CD4-positive, alpha-beta T cell treated with Interleukin-10 for 1 hour (primary cell): ENCODE measurements around the gene SCLY.
"Not testable (repeated sequence)": the region's sequence is repeated elsewhere in the genome, so short reads cannot be mapped to it uniquely, and the experiment has no call there.

Experiments
- DNase-seq: peaks from one replicate; pipeline ENCODE4 v3.0.0-alpha.2; 2020

The SCLY gene

DNA sequence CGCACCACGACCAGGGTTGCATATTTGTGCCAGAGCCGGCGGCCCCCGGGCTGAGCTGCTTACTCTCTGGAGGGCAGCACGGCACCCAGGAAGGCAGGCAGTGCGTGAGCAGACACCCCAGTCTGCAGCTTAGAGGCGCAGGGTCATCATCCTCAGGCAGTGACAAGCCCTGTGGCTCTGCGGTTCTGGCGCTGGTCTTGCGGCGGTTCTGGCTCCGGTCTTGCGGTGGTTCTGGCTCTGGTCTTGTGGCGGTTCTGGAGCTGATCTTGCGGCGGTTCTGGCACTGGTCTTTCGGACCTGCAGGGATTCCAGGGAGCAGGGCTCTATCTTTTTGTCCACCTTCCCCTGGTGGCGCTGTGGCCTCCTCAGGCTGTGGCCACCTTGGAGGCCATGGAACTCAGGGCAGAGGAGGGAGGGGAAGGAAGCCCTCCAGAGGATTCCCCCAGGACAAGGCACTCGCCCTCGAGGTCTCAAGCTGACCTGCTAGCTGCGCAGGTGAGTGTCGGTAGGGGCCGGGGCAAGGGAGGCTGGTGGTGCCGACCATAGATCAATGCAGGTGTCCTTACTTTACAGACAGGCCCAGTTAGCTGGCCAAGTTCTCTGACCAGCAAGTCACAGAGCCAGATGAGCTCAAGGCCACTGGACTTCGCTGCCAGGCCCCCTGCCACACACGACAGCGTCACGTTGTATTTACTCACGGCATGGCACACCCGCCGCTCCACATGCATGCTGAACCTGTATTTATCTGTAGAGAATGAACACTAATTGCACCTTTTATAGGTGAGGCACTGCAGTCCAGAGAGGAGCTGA lies 54.3 kb downstream of the SCLY start:
- no peak for DNase-seq

DNA sequence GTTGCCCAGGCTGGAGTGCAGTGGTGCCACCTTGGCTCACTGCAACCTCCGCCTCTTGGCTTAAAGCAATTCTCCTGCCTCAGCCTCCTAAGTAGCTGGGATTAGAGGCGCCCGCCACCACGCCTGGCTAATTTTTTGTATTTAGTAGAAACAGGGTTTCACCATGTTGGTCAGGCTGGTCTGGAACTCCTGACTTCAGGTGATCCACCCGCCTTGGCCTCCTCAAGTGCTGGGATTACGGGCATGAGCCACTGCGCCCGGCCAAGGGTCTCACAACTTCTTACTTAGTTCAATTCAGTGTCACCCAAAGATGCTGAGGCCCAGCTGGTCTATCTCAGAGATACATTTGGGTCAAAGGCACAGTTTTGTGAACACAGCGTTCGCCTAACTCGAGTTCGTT lies 54.9 kb downstream of the SCLY start:
- not testable (repeated sequence) for DNase-seq

DNA sequence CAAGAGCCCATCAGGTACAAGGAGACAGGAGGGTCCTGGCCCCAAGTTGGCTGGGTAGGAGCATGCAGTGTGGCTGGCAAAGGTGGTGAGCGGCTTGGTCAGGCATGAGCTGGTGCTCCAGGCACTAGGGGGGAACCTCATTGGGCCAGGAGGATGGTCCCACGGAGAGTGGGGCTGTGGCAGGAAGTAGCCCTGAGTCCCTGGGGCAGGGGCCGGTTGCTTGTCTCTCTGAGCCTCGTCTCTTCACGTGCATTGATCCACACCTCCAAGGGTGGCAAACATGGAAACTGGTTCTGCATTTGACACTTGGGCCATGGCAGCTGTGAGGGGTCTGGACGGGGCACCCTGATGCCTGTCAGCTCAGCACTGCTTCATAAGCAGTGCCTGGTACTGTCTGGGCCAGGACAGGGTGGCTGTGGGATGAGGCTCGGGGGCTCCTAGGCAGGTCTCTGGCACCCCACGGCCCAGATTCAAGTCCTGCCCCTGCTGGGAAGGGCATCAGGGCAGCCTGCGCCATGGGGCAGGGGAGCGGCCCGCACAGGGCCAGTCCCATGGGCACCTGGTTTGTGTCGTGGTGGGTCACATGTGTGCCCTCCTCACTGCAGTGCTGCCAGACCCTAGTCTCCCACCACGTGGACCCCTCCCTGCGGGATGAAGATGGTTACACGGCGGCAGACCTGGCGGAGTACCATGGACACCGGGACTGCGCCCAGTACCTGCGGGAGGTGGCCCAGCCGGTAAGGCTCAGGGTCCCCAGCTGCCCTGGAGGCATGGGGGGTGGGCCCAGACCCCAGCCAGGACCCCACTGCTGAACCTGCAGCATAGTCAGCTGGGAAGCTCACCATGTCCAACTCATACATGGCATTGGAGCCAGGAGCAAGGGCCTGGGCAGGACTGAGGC lies 55.7 kb downstream of the SCLY start:
- no peak for DNase-seq

DNA sequence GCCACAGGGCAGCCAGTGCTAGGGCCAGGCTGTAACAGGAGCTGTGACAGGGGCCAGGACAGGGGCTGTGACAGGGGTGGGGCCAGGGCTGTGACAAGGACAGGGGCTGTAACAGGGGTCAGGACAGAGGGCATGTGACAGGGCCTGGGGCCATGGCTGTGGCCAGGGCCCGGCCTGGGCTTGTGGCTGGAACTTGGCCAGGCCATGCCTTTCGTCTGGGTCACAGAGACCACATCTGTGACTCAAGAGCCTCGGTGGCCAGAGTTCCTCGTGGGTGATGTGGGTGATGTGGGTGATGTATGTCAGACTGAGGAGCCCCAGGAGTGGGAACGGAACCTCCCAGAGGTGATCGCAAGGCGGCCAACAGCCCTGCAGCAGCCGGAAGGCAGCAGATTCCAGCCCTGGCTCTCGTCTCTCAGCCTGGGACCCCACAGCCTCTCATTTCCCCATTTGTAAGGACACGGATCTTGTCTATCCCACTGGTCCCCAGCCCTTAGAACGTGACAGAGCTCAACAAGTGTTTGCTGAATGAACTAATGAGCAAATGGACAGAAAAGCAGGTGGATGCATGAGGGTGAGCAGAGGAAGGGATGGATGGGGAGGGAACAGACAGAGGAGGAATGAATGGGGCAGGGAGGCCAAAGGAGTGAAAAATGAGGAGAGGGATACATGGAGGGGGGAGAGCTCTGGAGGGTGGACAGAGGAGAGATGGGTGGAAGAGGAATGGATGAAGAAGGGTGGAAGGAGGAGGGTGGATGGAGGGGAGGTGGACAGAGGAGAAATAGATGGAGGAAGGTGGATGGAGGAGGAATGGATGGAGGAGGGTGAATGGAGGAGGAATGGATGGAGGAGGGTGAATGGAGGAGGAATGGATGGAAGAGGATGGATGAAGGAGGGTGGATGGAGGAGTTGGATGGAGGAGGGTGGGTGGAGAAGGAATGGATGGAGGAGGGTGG lies 56.7 kb downstream of the SCLY start:
- no peak for DNase-seq

DNA sequence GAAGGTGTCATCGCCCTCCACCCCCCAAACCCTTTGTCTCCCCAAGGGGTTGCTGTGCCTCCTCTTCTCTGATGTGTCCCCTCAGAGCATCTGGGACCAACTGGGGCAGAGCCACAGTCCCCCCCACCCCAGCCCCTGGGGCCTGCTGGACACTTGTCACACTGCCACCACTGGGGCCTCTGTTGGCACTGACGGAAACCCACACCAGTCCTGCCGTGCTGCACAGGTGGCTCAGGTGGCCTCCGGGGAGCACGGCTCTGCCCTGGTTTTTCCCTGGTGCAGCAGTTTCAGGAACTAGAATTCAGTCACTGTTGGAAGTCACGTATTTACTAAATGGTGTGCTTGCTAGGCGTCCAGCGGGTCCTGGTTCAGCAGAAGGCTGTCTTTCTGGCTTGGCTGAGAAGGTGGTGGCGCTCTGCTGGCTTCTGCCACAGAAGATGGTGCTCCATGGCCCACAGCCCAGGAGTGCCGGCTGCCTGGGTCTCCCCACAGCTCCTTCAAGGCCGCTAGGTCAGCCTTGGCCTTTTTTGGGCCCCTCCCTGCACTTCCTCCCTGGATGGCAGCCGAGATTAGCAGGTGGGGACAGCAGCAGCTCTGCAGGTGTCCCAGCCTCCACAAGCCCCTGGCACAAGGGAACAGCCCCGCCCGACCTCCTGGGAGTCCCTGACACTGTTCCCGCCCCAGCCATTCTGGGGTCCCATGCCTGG lies 59.1 kb downstream of the SCLY start:
- DNase-seq = no peak

DNA sequence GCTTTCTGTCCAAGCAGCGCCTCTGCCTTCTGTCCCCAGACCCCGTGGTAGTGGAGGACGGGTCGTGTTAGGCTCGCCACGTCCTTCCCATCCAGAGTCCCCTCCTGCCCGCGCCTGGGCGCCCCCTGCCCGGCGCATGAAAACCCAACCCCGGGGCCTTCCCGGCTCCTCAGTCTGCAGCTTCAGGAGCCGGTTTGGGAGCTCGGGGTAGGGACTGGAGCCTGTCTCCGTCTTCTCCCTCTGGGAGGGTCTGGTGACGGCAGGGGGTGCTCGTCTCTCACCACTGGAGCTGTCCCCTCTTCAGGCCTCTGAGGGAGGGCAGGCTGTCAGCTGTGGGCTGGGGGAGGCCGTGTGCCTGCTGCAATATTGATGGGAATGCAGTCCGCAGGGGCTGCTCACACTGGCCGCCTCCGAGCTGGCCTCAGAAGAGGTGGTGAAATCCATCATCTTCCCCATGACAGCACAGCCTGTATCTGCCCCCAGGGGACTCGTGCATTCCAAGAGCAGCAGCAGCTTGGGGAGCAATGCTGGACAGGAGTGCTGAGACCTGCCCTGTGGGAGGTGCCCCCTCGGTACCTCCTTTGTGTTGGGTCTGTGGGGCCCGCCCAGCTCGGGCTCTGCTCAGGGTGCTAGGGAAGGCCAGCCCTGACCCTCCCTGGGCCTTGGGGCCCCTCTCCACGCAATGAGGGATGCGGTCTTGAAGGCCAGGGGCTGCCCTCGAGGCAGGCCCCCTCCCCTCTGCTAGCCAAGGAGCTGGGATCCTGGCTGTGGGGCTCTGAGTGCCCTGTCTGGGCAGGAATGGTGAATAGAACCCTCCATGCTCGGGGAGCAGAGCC lies 59.9 kb downstream of the SCLY start:
- DNase-seq = no peak

DNA sequence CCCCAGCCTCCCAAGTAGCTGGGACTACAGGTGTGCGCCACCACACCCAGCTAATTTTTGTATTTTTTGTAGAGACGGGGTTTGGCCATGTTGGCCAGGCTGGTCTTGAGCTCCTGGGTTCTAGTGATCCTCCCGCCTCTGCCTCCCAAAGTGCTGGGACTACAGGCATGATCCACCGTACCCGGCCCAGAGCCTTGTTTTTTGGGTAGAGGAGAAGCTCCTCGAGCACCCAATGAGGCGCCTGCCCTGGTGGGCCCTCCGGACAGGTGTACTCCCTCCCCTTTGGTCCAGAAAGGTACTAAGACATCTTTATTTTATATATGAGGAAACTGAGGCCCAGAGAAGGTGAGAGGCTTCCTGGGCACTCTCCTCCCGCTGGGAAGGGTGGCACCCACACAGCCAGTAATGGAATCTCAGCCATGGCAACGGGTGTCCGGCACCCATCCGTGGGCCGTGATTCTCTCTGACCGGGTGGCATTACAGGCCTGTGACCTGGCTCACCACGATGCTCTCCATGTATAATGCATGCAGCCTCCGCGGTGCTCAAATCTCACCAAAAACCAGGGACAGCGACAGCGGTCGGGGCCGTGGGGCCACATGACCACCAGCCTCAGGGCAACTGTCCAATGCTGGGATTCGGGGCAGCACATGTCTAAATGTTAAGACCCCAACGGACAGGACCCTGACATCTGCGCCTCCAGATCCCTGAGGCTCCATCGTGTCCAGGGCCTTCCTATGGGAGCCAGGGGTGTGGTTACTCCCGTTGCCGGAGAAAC lies 60.9 kb downstream of the SCLY start:
- no peak for DNase-seq

DNA sequence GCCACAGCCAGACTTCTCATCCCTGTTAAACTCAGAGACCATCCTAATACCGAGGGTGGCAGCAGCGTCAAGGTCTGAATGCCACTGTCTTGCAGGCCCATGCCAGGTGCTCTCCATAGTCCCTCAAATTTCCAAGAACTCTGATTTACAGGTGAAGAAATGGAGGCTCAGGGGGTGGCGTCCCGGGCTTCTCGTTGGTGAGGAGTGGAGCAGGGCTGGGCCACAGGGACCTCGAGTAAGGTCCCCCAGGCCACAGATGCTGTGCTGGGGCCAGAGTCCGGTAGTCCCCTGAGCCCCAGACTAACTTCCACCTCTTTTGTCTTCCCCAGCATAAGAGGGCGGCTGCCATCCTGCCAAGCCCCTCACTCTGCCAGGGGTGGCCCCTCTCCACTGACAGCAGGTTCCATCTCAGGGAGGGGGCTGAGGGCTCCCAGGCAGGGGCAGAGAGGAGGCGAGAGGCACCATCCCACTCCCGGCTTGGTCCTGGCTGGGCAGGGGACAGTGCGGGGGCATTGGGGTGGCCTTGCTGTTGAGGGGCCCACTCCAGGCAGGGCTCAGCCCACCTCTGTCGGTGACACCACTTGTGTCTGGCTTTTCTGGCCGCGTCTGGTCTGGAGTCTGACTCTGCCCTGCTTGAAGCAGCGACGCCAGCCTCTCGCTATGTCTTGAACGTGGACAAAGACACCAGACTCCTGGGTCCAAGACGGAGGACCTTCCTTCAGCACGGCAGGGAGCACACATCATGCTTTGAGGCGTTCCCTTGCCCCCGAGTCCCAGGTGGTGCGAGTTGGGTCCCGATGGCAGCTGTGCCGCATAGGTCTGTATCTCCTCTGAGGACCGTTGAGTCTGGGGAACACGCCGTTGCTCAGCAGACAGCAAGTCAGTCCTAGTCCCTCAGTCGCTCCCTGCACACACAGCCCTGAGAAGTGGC lies 61.8 kb downstream of the SCLY start:
- DNase-seq = no peak

DNA sequence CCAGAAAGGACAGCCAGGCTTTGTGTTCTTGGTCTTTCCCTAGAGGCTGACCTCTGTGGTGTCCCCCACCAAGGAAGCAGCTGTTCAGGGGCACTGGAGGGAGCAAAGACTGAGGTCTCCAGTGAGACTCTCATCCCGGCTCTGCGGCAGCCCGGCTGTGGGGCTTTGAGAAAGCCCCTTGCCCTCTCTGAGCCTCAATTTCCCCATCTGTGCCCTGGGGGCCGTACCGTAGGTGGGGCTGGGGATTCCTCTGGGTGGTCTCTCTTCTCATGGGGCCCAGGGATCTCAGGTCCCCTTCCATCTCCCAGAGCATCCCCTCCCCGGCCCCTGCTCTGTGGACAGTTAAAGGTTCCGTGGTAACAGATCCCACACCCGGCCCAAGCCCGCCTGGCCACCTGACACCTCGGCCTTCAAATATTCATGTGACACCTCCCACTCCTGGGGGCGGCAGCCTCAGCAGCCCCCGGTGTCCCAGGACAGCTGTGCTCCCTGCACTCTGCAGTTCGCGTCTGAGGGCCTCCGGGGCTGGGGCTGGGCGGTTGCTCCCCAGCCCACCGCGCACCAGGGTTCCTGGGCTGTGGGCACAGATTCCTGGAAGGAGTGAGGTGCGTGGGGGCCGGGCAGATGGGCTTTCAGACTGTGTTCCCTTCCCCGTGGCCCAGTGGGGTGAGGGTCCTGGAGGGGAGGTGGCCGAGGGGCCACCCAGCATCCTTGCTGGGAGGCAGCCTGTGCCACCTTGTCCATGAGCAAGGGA lies 62.6 kb downstream of the SCLY start:
- no peak for DNase-seq

DNA sequence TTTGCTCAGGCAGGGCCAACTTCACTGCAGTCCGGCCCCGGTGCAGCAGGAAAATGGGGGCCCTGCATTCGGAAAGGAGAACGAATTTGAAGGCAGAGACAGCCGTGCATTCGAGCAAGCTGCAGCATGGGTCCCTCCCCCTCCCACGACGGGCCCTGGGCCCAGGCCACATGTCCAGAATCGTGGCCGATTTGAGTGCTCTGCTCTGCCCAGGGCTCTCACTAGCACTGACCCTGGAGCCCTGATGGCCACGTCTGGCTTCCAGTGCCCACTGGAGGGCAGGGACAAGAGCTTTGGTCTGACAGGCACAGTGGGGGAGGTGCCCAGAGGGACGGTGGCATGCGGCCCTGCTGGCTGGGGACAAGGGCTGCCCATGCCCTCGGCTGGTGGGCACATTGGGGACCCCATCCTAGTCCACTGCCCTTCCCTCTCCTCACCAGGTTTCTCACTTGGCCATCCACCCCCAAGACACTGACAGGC lies 63.2 kb downstream of the SCLY start:
- DNase-seq = no peak

DNA sequence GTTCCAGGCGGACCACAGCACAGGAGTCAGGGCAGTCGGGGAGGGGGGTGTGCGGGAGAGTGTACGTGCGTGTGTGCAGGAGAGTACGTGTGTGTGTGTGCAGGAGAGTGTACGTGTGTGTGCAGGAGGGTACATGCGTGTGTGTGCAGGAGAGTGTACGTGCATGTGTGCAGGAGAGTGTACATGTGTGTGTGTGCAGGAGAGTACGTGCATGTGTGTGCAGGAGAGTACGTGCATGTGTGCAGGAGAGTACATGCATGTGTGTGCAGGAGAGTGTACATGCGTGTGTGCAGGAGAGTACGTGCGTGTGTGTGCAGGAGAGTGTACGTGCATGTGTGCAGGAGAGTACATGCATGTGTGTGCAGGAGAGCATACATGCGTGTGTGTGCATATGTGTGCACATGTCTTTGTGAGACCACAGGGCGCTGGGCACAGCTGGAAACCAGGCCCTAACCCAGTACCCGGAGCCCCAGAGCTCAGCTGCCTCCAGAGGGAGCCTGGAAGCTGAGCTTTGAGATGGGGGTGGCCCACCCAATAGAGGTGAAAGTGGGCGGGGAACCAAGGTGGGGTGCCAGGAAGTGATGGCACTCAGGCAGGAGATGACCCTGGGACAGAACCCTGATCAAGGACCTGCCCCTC lies 63.8 kb downstream of the SCLY start:
- DNase-seq = no peak

DNA sequence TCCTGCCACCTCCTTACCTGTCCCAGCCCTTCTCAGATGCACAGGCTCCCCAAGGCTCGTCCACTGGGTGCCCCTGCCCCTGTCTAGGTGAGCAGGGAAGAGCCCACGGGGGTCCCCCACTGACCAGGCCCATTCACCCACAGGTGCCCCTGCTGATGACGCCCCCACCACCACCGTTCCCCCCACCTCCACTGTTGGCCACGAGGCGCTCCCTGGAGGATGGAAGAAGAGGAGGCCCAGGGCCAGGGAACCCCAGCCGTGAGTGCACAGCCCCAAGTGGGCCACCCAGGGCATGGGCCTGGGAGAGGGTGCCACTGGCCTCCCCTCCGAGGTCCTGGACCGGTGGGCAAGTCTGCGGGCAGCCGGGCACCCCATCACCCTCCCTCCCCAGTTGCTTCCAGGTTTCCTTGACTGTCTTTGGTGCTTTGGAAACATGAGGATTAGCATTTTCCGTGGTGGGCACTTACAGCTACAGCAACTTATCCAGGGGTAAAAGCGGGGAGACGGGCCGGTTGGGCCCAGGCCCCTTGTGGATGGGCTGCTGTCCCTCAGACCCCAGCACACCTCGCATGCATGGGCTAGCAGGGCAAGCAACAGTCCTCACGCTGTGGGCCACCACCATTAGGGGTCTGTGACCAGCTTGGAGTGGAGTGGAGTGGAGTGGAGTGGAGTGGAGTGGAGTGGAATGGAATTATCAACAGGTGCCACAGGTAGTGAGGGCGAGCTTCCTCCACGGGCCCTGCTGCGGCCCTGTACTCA lies 64.5 kb downstream of the SCLY start:
- DNase-seq = no peak

DNA sequence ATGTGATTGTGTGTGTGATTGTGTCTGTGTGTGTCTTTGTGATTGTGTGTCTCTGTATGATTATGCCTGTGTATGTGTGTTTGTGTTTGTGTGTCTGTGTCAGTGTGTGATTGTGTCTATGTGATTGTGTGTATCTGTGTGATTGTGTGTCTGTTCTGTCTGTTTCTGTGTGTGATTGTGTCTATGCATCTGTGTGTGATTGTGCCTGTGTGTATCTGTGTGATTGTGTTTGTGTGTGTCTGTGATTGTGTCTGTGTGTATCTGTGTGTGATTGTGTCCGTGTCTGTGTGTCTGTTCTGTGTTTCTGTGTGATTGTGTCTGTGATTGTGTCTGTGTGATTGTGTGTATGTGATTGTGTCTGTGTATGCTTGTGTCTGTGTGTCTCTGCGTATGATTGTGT lies 65.5 kb downstream of the SCLY start:
- no peak for DNase-seq

DNA sequence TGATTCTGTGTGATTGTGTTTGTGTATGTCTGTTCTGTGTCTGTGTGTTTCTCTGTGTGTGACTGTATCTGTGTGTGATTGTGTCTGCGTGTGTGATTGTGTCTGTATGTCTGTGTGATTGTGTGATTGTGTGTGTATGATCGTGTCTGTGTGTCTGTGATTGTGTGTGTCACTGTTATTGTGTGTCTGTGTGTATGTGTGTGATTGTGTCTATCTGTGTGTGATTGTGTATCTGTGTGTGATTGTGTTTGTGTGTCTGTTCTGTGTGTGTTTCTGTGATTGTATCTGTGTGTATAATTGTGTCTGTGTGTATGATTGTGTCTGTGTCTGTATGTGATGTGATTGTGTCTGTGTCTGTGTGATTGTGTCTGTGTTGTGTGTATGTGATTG lies 66.0 kb downstream of the SCLY start:
- no peak for DNase-seq

DNA sequence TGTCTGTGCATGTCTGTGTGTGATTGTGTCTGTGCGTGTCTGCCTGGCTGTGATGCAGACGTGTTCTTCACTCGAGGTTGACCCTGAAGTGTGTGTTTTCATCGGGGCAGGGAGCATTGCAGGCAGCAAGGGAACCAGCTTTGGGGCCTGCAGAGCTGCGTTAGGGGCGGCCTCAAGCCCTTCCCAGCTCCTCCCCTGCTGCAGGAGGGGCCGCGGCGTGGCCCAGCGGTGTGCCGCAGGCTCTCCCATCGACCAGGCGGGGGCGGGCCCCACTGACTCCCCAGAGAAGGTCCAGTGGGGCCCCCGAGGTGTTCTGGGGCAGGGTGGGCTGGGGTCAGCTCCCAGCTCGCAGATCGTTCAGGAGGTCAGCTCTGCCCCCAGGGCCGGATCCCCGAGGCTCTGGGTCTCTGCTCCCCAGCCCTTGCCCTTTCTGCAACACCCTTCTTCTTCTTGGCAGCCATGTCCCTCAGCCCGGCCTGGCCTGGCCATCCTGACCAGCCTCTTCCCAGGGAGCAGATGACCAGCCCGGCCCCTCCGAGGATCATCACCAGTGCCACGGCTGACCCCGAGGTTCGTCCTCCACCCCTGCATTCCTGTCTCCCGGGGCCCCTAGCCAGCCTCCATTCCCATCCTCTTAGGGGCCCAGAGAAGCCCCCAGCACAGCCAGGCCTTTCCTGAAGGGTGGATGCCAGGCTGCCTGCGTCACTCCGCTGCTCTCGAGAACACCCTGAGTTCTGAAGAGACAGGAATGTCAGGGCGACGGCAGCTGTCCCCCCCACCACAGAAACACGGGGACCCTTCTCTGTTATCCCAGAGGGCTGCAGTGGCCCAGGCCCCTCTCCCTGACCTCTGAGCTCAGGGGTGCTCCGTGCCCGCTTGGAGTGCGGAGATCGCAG lies 66.6 kb downstream of the SCLY start:
- no peak for DNase-seq

DNA sequence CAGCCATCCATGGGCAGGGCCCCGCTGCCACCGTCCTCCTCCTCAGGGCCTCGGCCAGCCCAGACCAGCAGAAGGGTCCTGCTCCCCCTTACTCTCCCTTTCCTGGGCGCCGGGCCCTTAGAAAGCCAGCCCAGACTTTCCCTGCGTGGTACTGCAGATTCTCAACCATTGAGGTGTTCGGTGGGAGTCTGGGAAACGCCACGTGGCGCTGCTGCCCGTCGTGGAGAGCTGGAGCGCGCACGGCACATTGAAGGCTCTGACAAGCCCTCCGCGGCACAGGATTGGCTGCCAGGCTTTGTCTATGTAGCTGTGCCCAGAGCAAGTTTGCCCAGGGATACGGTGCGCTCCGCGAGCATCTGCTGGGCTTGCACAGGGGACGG lies 67.2 kb downstream of the SCLY start:
- no peak for DNase-seq
